Measurements from ENCODE around the gene XPO6.

DNA sequence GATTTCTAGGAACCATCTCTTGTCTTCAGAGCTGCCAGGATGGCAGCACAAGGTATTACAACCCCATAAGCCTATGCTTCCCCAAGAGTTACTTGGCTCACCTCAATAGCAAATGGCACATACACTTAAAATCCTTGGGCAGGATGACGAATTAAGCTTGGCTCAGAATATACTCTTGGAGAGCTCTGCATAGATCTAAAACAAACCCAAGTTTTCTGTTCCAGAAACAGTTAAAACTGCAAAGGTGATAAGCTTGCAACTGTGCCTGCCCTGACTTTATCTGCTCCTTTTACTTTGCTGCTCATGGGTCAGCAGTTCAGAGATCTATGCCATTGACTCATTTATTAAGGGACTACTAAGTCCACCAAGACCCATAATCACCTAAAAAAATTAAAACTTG is 26.1 kb downstream of the XPO6 start:
- TF ChIP-seq, protein P1, sequence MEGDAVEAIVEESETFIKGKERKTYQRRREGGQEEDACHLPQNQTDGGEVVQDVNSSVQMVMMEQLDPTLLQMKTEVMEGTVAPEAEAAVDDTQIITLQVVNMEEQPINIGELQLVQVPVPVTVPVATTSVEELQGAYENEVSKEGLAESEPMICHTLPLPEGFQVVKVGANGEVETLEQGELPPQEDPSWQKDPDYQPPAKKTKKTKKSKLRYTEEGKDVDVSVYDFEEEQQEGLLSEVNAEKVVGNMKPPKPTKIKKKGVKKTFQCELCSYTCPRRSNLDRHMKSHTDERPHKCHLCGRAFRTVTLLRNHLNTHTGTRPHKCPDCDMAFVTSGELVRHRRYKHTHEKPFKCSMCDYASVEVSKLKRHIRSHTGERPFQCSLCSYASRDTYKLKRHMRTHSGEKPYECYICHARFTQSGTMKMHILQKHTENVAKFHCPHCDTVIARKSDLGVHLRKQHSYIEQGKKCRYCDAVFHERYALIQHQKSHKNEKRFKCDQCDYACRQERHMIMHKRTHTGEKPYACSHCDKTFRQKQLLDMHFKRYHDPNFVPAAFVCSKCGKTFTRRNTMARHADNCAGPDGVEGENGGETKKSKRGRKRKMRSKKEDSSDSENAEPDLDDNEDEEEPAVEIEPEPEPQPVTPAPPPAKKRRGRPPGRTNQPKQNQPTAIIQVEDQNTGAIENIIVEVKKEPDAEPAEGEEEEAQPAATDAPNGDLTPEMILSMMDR (IDR thresholded peaks at IDR 0.05): no peak
- TF ChIP-seq POLR2A (IDR thresholded peaks at IDR 0.05): no peak
